Measurements from ENCODE around the gene HES2. TPM values are rescaled to one million over a fixed set of nuclear protein-coding genes. Genes with fewer than 3 reads are reported as not detected.

Gene HES2
- total and polyA plus RNA-seq, 9 of the 15 experiments (the other 6 are each of a cell fraction or from before 2014, with no cell fraction given), result 0.05 to 0.18 (median 0.07) TPM; not detected in 4

GRCh38 chr1:6392809-6393399 is 26.8 kb downstream of the HES2 start (continued):
- TF ChIP-seq MXD1 (CRISPR knock-in tag; IDR thresholded peaks at IDR 0.05; ENCODE audit: borderline replicate concordance, poor library complexity, severe bottlenecking) (no peak), SAP30 (IDR thresholded peaks at IDR 0.05; ENCODE audit: borderline replicate concordance, insufficient read depth, low read depth, low read length, poor library complexity, severe bottlenecking) (peak; percentile 95), EZH2 (IDR thresholded peaks at IDR 0.05; ENCODE audit: borderline replicate concordance, low read depth, low read length) (no peak), POLR2H (tag; IDR thresholded peaks at IDR 0.05; ENCODE audit: low read depth) (no peak), MAZ (CRISPR knock-in tag; conservative IDR thresholded peaks at IDR 0.05 in 1 of 2, IDR thresholded peaks at IDR 0.05 in 1 of 2) (0 out of 4 replicates have a peak, but pooled peaks of 1 of the 2 experiments have one; percentile 3), BDP1 (IDR thresholded peaks at IDR 0.05; ENCODE audit: insufficient read depth, insufficient read length) (no peak), PATZ1 (CRISPR knock-in tag; IDR thresholded peaks at IDR 0.05; ENCODE audit: borderline replicate concordance) (no peak), TFAM (CRISPR knock-in tag; conservative IDR thresholded peaks at IDR 0.05) (no peak), GABPB1 (CRISPR knock-in tag; IDR thresholded peaks at IDR 0.05) (peak; percentile 4; the same call in 1 of the 2 replicates), HNRNPH1 (optimal IDR thresholded peaks at IDR 0.05; ENCODE audit: low read depth, low read length) (no peak), FOXP4 (CRISPR knock-in tag; IDR thresholded peaks at IDR 0.05; ENCODE audit: borderline replicate concordance) (no peak), HDAC3 (IDR thresholded peaks at IDR 0.05; ENCODE audit: borderline replicate concordance, partially characterized antibody) (no peak), COPS2 (conservative IDR thresholded peaks at IDR 0.05) (no peak), MLX (CRISPR knock-in tag; conservative IDR thresholded peaks at IDR 0.05) (no peak), MED1 (CRISPR knock-in tag; IDR thresholded peaks at IDR 0.05; ENCODE audit: borderline replicate concordance) (no peak), CSDE1 (IDR thresholded peaks at IDR 0.05) (no peak), VEZF1 (CRISPR knock-in tag; IDR thresholded peaks at IDR 0.05) (no peak; the same call in 1 of the 2 replicates), RNF2 (IDR thresholded peaks at IDR 0.05) (no peak), TAF15 (IDR thresholded peaks at IDR 0.05; ENCODE audit: low read depth, low read length) (no peak), SRSF1 (IDR thresholded peaks at IDR 0.05; ENCODE audit: low read depth, low read length) (no peak), ZNF780A (CRISPR knock-in tag; IDR thresholded peaks at IDR 0.05) (no peak)

All from K562 (cell line).